IMR-90 (cell line): ENCODE results near the gene GGT6. TPM values are rescaled to one million over a fixed set of nuclear protein-coding genes. Genes with fewer than 3 reads are reported as not detected.

ENCODE experiments used
- ATAC-seq: fragments of 200-7000 bp; cut with Tn5 transposase; 2 replicates; pipeline ENCODE4 v1.9.1; 2020; ENCODE audit warnings: low read depth, mild to moderate bottlenecking, moderate library complexity
- BruUV-seq: library from RNA; stranded (reverse); fragments of 400-500 nt; replicated peaks from 2 replicates; lab custom pipeline; 2021; lab: Mats Ljungman, UMichigan
- CTCF ChIA-PET: fragments of 300-600 bp; formaldehyde crosslinking; extraction: SDS; loops from one replicate; lab custom pipeline; 2021; ENCODE audit warnings: antibody characterized with exemption; lab: Yijun Ruan, JAX
- POLR2A ChIA-PET: fragments of 300-600 bp; sonication (Branson Sonifier 250); formaldehyde crosslinking; loops from one replicate; lab custom pipeline; 2022; ENCODE audit warnings: antibody characterized with exemption; ENCODE audit not compliant: unreplicated experiment; lab: Charles Lee
- DNase-seq: peaks from one replicate; pipeline ENCODE4 v3.0.0; 2013
- H2AFZ ChIP-seq: replicated peaks from 2 replicates; pipeline ENCODE3; 2013; ENCODE audit warnings: low read length, mild to moderate bottlenecking; ENCODE audit not compliant: poor library complexity
- H2AK5ac ChIP-seq: 2 replicates; pipeline ENCODE4 v1.6.1; 2013; ENCODE audit warnings: low read depth, low read length, inconsistent platforms
- H2AK9ac ChIP-seq: replicated peaks from 2 replicates; pipeline ENCODE3; 2013; ENCODE audit warnings: mild to moderate bottlenecking, low read depth, low read length, moderate library complexity; ENCODE audit not compliant: poor library complexity
- H2BK120ac ChIP-seq: 2 replicates; pipeline ENCODE4 v1.6.1; 2013; ENCODE audit warnings: low read depth, low read length, inconsistent platforms
- H2BK15ac ChIP-seq: 3 replicates; pipeline ENCODE4 v1.6.1; 2013; ENCODE audit warnings: low read depth, low read length, inconsistent platforms
- H2BK20ac ChIP-seq: 2 replicates; pipeline ENCODE4 v1.6.1; 2013; ENCODE audit warnings: low read depth, mild to moderate bottlenecking, inconsistent platforms, low read length, moderate library complexity
- H2BK5ac ChIP-seq: 2 replicates; pipeline ENCODE4 v1.6.1; 2013; ENCODE audit warnings: mild to moderate bottlenecking, low read depth, low read length, inconsistent platforms; ENCODE audit not compliant: poor library complexity, severe bottlenecking
- H3K14ac ChIP-seq: replicated peaks from 2 replicates; pipeline ENCODE4 v1.6.1; 2013; ENCODE audit warnings: low read depth, low read length, inconsistent platforms
- H3K18ac ChIP-seq: 2 replicates; pipeline ENCODE4 v1.6.1; 2013; ENCODE audit warnings: low read depth, low read length, control low read depth
- H3K23ac ChIP-seq: 2 replicates; pipeline ENCODE4 v1.6.1; 2013; ENCODE audit warnings: low read depth, low read length, inconsistent platforms
- H3K27ac ChIP-seq: 2 replicates; pipeline ENCODE4 v1.5.1; 2013; ENCODE audit warnings: mild to moderate bottlenecking, control low read depth, low read length; ENCODE audit not compliant: insufficient read depth
- H3K27me3 ChIP-seq: 2 replicates; pipeline ENCODE4 v1.6.1; 2013; ENCODE audit warnings: low read length; ENCODE audit not compliant: control insufficient read depth, insufficient read depth
- H3K36me3 ChIP-seq: 2 replicates; pipeline ENCODE4 v1.6.1; 2013; ENCODE audit warnings: low read length, mixed read lengths; ENCODE audit not compliant: control insufficient read depth, insufficient read depth
- H3K4ac ChIP-seq: 2 replicates; pipeline ENCODE4 v1.6.1; 2013; ENCODE audit warnings: low read depth, low read length, inconsistent platforms
- H3K4me1 ChIP-seq: 2 replicates; pipeline ENCODE4 v1.6.1; 2013; ENCODE audit warnings: low read length, mixed read lengths; ENCODE audit not compliant: control insufficient read depth, insufficient read depth
- H3K4me2 ChIP-seq: 2 replicates; pipeline ENCODE4 v1.6.1; 2013; ENCODE audit warnings: low read depth, mild to moderate bottlenecking, control low read depth, low read length, moderate library complexity
- H3K4me3 ChIP-seq: 2 replicates; pipeline ENCODE4 v1.5.1; 2013; ENCODE audit warnings: low read depth, mild to moderate bottlenecking, control low read depth, low read length, moderate library complexity; ENCODE audit not compliant: insufficient read depth
- H3K56ac ChIP-seq: 2 replicates; pipeline ENCODE4 v1.6.1; 2013; ENCODE audit warnings: low read length, inconsistent platforms; ENCODE audit not compliant: insufficient read depth; ENCODE audit errors: extremely low read depth
- H3K79me1 ChIP-seq, 2 experiments: 2 replicates each; pipeline ENCODE4 v1.6.1; 2013; ENCODE audit warnings: low read length in 2 of 2, inconsistent platforms in 1 of 2, low read depth in 1 of 2
- H3K9ac ChIP-seq: 2 replicates; pipeline ENCODE4 v1.6.1; 2013; ENCODE audit warnings: low read depth, low read length, control low read depth
- H3K9me1 ChIP-seq: 2 replicates; pipeline ENCODE4 v1.6.1; 2013; ENCODE audit warnings: low read length, inconsistent platforms; ENCODE audit not compliant: insufficient read depth
- H3K9me3 ChIP-seq: 2 replicates; pipeline ENCODE4 v1.6.1; 2013; ENCODE audit warnings: low read length; ENCODE audit not compliant: control insufficient read depth, insufficient read depth
- H4K20me1 ChIP-seq: 2 replicates; pipeline ENCODE4 v1.6.1; 2013; ENCODE audit warnings: low read length, inconsistent platforms; ENCODE audit not compliant: insufficient read depth
- H4K5ac ChIP-seq: 2 replicates; pipeline ENCODE4 v1.6.1; 2013; ENCODE audit warnings: mild to moderate bottlenecking, low read depth, low read length, control low read depth
- H4K8ac ChIP-seq, 2 experiments: 2 replicates each; pipeline ENCODE4 v1.6.1; 2013; ENCODE audit warnings: low read depth in 2 of 2, low read length in 2 of 2, control low read depth in 1 of 2, inconsistent platforms in 1 of 2
- H4K91ac ChIP-seq: 2 replicates; pipeline ENCODE4 v1.6.1; 2013; ENCODE audit warnings: low read depth, low read length, inconsistent platforms; ENCODE audit not compliant: insufficient read depth
- BHLHE40 ChIP-seq: fragments of 150-350 bp; IDR thresholded peaks from 2 replicates; pipeline ENCODE4 v1.6.1; 2016; ENCODE audit warnings: mild to moderate bottlenecking, low read depth, low read length
- CEBPB ChIP-seq: IDR thresholded peaks from 2 replicates; pipeline ENCODE4 v1.6.1; 2012; ENCODE audit warnings: low read depth, low read length, improper control_type of control experiment
- CHD1 ChIP-seq: IDR thresholded peaks from 2 replicates; pipeline ENCODE4 v1.6.1; 2012; ENCODE audit warnings: low read depth, low read length, improper control_type of control experiment
- MAZ ChIP-seq: IDR thresholded peaks from 2 replicates; pipeline ENCODE4 v1.6.1; 2012; ENCODE audit warnings: low read depth, mild to moderate bottlenecking, low read length, improper control_type of control experiment, moderate library complexity, borderline replicate concordance
- POLR2A ChIP-seq: IDR thresholded peaks from 2 replicates; pipeline ENCODE4 v1.6.1; 2012; ENCODE audit warnings: mild to moderate bottlenecking, low read depth, low read length
- RAD21 ChIP-seq: IDR thresholded peaks from 2 replicates; pipeline ENCODE4 v1.6.1; 2012; ENCODE audit warnings: low read length, improper control_type of control experiment
- RCOR1 ChIP-seq: IDR thresholded peaks from 2 replicates; pipeline ENCODE4 v1.6.1; 2012; ENCODE audit warnings: mild to moderate bottlenecking, low read length, improper control_type of control experiment; ENCODE audit not compliant: insufficient replicate concordance
- SMC3 ChIP-seq: fragments of 150-350 bp; IDR thresholded peaks from 2 replicates; pipeline ENCODE4 v1.6.1; 2016; ENCODE audit warnings: low read depth, mild to moderate bottlenecking, antibody characterized with exemption, low read length, moderate library complexity
- WGBS, 2 experiments: methylation state at CpG; one replicate each; pipeline versions ENCODE4 v1.1.5 to v1.1.7; 2013; ENCODE audit warnings: missing lambda C conversion rate in 2 of 2; ENCODE audit not compliant: insufficient read length in 1 of 2; ENCODE audit errors: extremely low coverage in 2 of 2; 5-methylcytosine and 5-hydroxymethylcytosine counted together
- dilution Hi-C: fragments of 300-500 bp; cut with HindIII; formaldehyde crosslinking; loops from one replicate; pipeline ENCODE4 v1.14.3; 2018; ENCODE audit warnings: low sequenced_read_pairs; ENCODE audit not compliant: unreplicated experiment
- in situ Hi-C: fragments of 300-500 bp; cut with MboI; formaldehyde crosslinking; loops from 3 replicates; pipeline ENCODE4 v1.14.3; 2019; ENCODE audit warnings: low sequenced_read_pairs, inconsistent platforms, mixed read lengths
- intact Hi-C: fragments of 100-400 bp; cut with micrococcal nuclease; formaldehyde crosslinking; loops from 2 replicates; pipeline ENCODE4 v1.10.0; 2022
- polyA plus RNA-seq, 3 experiments: library from polyadenylated mRNA; depleted of rRNA; stranded (reverse); fragments of >200 nt; gene quantifications; 2 replicates each; pipeline ENCODE4 v1.2.3, GENCODE V29; 2012; ENCODE audit warnings: low replicate concordance in 1 of 3
- total RNA-seq: library from RNA; depleted of rRNA; stranded (reverse); fragments of >200 nt; gene quantifications from 2 replicates; pipeline ENCODE4 v1.2.3, GENCODE V29; 2012
- TF ChIP-seq, protein P1 (sequence below): fragments of 150-350 bp; IDR thresholded peaks from 2 replicates; pipeline ENCODE4 v1.6.1; 2017; ENCODE audit warnings: mild to moderate bottlenecking, antibody characterized with exemption, low read length, low read depth
- TF ChIP-seq, protein P2 (sequence below): fragments of 150-350 bp; IDR thresholded peaks from 2 replicates; pipeline ENCODE4 v1.6.1; 2016; ENCODE audit warnings: low read depth, mild to moderate bottlenecking, low read length, moderate library complexity, borderline replicate concordance

The GGT6 gene
- total and polyA plus RNA-seq, 2 of the 4 experiments (the other 2 are of a cell fraction), result not detected

DNA sequence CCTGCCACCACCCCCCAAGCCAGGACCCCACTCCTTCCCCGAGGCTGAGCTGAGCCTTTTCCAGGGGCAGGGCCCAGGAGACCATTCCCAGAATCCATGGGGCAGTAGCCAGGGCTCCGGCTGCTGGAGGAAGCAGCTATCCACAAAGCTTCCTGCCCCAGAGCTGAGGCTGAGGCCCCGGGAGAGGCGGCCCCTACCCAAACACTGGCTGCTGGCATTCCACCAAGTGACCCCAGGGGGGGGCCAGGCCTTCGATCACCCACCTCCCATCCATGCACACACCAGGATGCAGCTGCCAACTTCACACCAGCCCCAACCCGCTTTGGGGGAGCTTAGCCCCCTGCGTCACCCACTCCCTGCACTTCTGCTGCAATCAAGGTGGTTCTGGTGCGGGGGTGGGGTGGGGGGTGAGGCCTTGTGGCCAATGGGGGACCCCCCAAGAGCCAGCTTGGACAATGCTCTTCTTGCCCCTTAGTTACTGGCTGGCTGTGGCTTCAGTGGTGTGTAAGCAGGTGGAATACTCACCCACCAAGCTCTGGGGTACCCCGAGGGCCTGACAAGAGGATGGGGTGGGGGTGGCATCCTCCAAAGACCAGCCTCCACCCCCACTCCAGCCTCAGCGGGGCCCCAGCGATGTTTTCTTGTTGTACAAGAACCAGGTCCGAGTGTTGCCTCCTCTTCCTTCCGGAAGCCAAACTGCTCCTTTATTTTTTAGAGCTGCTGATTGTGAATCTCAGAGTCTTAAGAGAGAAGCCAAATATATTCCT is 22.0 kb downstream of the GGT6 start:
- Histone ChIP-seq H3K4me2 (no peak overlapping the region), H4K8ac (no peak overlapping the region), H3K4ac (no peak overlapping the region), H4K91ac (no peak overlapping the region), H3K56ac (no peak overlapping the region), H3K23ac (no peak overlapping the region), H2BK120ac (no peak overlapping the region), H3K4me1 (peaks cover 3% of the 10 kb centered on the region; the same call in 1 of the 2 replicates), H2AK5ac (no peak overlapping the region), H3K27me3 (no peaks in the 10 kb centered on the region), H3K14ac (no peak overlapping the region), H2AFZ (no peak overlapping the region), H3K4me3 (no peak overlapping the region), H2BK15ac (no peak overlapping the region), H3K9me1 (no peaks in the 10 kb centered on the region), H2BK5ac (no peak overlapping the region), H3K79me1 (no peaks in the 10 kb centered on the region; a peak in 1 of 4 replicates), H4K20me1 (peaks cover 15% of the 10 kb centered on the region), H3K27ac (no peak overlapping the region), H3K9me3 (no peaks in the 10 kb centered on the region), H3K18ac (no peak overlapping the region), H3K9ac (no peak overlapping the region), H4K5ac (no peak overlapping the region), H2AK9ac (no peak overlapping the region), H3K36me3 (peaks cover 44% of the 10 kb centered on the region), H2BK20ac (no peak overlapping the region)
- in situ Hi-C loops (no loop called here), intact Hi-C loops (loop anchor here (5.0 kb wide), 1 partner anchor 116 kb away; no protein-coding TSS in a partner anchor), dilution Hi-C loops (no loop called here)
- ATAC-seq, result no peak
- POLR2A ChIA-PET, result no interaction called here
- WGBS, 2 experiments, result no CpG with 5 or more reads among the region's 13 CpGs
- BruUV-seq, result no TSS peak
- TF ChIP-seq POLR2A (no peak), MAZ (no peak), SMC3 (no peak), RCOR1 (no peak), CHD1 (no peak), BHLHE40 (no peak), RAD21 (no peak), CEBPB (no peak)
- TF ChIP-seq, protein P1, sequence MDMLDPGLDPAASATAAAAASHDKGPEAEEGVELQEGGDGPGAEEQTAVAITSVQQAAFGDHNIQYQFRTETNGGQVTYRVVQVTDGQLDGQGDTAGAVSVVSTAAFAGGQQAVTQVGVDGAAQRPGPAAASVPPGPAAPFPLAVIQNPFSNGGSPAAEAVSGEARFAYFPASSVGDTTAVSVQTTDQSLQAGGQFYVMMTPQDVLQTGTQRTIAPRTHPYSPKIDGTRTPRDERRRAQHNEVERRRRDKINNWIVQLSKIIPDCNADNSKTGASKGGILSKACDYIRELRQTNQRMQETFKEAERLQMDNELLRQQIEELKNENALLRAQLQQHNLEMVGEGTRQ, result no peak
- TF ChIP-seq, protein P2, sequence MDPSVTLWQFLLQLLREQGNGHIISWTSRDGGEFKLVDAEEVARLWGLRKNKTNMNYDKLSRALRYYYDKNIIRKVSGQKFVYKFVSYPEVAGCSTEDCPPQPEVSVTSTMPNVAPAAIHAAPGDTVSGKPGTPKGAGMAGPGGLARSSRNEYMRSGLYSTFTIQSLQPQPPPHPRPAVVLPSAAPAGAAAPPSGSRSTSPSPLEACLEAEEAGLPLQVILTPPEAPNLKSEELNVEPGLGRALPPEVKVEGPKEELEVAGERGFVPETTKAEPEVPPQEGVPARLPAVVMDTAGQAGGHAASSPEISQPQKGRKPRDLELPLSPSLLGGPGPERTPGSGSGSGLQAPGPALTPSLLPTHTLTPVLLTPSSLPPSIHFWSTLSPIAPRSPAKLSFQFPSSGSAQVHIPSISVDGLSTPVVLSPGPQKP, result no peak
- CTCF ChIA-PET, result no interaction called here
- no peak for DNase-seq
